HG03457 (cell line): ENCODE data around the gene SLX4IP.
"Not testable (repeated sequence)": the region's sequence is repeated elsewhere in the genome, so short reads cannot be mapped to it uniquely, and the experiment has no call there.

Experiments used
- ATAC-seq: cut with Tn5 transposase; IDR thresholded peaks from one replicate; pipeline ENCODE4 v1.9.1; 2021; ENCODE audit warnings: moderate number of reproducible peaks; ENCODE audit not compliant: unreplicated experiment

The SLX4IP gene

GRCh38 chr20:10565922-10566897, 131.1 kb downstream of the SLX4IP start:
- ATAC-seq, result no peak

GRCh38 chr20:10568032-10568431, 132.9 kb downstream of the SLX4IP start:
- no peak for ATAC-seq

DNA sequence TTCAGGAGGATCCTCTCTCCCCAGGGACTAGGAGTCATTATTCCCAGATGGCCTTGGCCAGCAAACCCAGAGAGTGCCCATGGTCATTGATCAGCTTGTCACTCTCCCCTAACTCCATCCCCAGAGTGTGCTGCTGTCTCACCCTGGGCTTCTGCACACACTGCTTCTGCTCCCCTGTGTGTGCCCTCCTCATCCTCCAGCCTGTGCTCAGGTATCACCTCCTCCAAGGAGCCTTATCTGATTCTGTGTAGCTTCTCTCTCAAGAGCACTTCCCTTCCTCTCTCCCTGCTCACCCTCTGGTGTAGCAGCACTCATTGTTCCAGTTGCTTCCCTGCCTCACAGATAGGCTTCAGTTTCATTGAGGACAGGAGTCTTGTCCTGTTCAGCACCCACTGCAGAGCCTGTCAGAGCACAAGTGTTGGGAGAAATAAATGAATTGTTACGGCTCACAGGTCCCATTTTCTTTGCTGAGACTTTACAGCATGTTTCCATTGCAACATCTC, 136.3 kb downstream of the SLX4IP start:
- no peak for ATAC-seq

GRCh38 chr20:10572853-10573252, 137.7 kb downstream of the SLX4IP start:
- ATAC-seq, result no peak

- ATAC-seq, result no peak
These were observed 138.3 kb downstream of the SLX4IP start for GRCh38 chr20:10573273-10573950.

GRCh38 chr20:10573951-10574339, 138.8 kb downstream of the SLX4IP start:
- ATAC-seq, result no peak

DNA sequence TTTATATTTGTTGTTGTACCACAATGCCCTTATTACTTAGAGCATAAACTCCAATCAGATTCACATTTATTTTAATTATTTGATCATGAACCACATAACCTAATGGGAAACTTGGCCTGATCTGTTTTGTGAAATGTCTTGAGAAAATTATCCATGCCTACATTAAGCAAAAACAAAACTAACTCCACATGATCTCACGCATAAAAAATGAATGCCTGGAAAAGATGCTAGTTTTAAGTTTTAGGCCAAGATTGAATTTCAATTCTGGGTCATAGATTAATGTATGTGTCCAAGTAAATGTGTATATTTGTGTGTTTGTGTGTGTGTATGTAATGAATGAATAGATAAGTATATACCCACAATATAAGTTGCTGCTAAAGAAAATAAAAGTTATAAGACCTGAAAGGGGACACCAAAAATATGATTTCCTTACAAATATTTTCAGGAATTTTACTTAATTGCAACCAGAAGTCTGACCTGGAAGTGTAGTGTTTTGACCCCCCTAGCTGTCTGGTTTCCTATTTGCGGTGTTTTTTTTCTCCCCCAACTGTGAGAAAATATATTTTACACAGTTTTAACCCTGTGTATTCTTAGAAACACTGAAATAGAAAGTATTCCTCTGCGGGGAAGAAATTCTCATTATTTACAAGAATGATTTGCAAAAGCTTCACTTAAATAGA, 141.4 kb downstream of the SLX4IP start:
- no peak for ATAC-seq

- no peak for ATAC-seq
These were observed 142.5 kb downstream of the SLX4IP start for GRCh38 chr20:10577648-10578047.

DNA sequence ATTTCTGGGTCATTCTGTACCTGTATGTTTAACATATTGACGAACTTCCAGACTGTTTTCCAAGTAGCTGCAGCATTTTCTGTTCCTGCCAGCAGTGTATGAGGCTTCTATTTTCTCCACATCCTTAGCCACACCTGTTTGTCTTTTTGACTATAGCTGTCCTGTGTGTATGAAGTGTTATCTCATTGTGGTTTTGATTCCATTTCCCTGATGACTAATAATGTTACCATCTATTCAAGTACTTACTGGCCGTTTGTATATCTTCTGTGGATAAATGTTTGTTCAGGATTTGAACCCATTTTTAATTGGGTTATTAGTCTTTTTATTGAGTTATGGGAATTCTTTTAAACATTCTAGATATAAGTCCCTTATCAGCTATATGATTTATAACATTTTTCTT, 143.5 kb downstream of the SLX4IP start:
- no peak for ATAC-seq

- ATAC-seq, result no peak
These were observed 144.8 kb downstream of the SLX4IP start for GRCh38 chr20:10579942-10580341.

GRCh38 chr20:10580700-10581099, 145.6 kb downstream of the SLX4IP start:
- no peak for ATAC-seq

DNA sequence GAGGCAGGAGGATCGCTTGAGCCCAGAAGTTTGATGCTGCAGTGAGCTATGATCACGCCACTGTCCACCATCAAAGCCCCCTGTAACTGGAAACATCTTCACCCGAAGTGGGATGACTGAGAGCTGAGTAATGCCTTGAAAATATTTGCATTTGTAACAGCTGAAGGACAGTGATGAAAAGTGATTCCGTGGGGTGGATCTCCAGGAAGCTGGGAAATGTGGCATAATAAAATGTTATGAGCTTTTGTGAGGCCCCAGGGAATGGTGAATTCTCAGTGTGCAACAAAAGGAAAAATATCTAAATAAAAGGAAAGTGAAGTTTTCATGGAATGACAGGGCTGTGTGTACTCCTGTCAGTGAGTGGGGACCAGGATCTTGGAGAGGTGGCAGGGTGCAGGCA, 146.7 kb downstream of the SLX4IP start:
- ATAC-seq, result no peak

GRCh38 chr20:10584371-10584770, 149.3 kb downstream of the SLX4IP start:
- no peak for ATAC-seq

DNA sequence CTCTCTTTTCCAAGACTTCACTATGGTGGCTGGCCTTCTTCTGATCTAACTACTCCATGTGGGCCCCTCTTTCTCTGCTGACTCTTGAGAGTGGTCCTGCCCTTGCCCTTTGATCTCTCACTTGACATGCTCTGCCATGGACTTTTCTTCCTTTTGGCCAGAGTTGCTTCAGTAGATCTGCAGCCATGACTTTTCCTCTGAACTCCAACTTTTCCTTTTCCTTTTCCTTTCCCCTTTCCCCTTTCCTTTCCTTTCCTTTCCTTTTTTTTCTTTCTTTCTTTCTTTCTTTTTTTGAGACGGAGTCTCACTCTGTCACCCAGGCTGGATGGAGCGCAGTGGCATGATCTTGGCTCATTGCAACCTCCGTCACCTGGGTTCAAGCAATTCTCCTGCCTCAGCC, 150.2 kb downstream of the SLX4IP start:
- no peak for ATAC-seq

- ATAC-seq, result no peak
These were observed 151.2 kb downstream of the SLX4IP start for GRCh38 chr20:10586296-10586695.

DNA sequence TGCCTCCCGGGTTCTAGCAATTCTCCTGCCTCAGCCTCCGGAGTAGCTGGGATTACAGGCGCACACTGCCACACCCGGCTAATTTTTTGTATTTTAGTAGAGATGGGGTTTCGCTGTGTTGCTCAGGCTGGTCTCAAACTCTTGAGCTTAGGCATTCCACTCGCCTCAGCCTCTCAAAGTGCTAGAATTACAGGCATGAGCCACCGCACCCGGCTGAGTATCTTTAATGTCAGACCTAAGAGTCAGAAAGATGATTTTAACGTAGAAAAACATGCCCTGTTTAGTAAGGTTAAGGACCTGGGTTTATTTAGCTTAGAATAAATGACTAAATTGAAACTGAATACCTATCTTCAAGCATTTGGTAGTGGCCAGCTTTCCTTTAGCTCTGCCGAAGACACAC, 155.3 kb downstream of the SLX4IP start:
- not testable (repeated sequence) for ATAC-seq

- ATAC-seq, result no peak
These were observed 156.0 kb downstream of the SLX4IP start for GRCh38 chr20:10590950-10591671.

- ATAC-seq, result no peak
These were observed 156.9 kb downstream of the SLX4IP start for GRCh38 chr20:10591946-10592521.

- no peak for ATAC-seq
These were observed 159.3 kb downstream of the SLX4IP start for GRCh38 chr20:10594296-10594868.

DNA sequence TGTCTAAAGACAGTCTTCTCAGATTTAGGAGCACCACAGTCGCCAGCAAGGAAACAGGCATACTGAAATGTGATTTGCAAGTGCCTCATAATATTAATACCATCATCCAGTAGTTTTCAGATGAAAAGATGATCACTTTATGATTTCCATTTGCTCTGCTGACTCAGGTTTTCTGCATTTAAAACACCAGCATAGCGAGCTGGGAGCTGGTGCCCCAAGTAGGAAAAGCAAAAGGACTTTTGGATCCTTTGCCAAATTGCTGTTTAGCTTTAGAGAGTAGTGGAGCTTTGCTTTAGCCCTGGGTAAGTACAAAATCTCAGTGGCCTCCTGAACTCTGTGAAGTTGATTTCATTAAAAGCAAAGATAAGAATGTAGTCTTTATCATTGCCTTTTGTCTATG, 160.2 kb downstream of the SLX4IP start:
- no peak for ATAC-seq
